Measurements from ENCODE around the gene PRDM15.
A peak's percentile ranks its signal among the peaks of the same experiment; 100 is the strongest.

The PRDM15 gene

DNA sequence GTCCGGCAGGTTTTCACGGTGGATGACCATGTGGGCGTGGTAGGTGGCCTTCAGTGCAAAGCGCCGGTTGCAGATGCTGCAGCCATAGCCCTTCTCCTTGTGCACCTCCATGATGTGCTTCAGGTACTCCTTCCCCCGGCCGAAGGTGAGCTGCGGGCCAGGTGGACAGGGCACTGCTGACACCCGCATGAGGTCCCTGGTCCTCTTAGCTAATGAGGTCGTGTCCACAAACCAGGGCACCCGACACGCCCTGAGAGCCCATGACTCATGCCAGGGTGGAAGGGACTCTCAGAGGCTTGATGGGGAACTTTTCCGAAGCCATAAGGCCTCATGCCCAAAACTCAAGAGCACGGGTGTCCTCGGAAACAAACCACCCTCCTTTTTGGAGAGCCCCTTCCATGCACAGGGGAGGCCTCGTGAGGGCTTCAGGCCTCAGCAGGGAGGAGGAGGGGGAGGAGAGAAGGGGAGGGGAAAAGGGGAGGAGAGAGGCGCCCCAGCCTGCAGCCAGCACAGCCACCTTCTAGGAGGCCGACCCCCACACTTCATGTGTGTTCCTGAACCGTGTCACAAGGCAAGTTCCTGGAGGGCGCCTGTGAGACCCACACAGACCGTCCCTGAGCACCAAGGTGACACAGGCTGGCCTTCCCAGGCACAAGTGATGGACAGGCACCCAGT is 57.9 kb downstream of the PRDM15 start:
- DNase-seq = no peak

DNA sequence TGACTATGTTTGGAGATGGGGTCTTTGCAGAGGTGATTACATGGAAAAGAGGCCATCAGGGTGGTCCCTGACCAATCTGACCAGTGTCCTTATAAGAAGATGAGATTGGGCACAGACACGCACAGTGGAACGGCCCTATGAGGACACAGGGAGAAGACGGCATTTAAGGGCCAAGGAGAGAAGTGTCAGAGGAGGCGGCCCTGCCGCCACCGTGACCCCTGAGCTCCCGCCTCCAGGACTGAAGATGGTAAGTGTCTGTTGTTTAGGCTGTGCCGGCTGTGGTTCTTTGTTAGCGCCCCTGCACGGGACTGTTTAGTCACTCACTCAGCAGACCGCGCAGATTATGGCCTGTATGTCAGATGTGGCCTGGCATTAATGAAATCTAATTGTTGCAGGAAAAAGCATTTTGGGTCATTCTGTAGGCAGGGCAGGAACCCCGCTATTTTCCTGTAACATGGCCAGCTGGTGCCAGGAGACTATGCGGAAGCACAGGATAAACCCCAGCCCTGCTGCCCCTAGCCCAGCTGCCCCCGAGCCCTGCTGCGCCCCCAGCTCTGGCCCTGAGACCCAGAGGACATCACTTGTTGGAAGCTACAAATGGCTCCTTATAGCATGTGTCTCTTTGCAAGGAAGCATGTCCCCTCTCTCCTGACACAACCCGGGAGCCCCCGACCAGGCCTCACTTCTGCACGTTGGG is 58.6 kb downstream of the PRDM15 start:
- no peak for DNase-seq

- no peak for DNase-seq
These were observed 59.3 kb downstream of the PRDM15 start for GRCh38 chr21:41819856-41820281.

- no peak for DNase-seq
These were observed 59.8 kb downstream of the PRDM15 start for GRCh38 chr21:41819236-41819855.

DNA sequence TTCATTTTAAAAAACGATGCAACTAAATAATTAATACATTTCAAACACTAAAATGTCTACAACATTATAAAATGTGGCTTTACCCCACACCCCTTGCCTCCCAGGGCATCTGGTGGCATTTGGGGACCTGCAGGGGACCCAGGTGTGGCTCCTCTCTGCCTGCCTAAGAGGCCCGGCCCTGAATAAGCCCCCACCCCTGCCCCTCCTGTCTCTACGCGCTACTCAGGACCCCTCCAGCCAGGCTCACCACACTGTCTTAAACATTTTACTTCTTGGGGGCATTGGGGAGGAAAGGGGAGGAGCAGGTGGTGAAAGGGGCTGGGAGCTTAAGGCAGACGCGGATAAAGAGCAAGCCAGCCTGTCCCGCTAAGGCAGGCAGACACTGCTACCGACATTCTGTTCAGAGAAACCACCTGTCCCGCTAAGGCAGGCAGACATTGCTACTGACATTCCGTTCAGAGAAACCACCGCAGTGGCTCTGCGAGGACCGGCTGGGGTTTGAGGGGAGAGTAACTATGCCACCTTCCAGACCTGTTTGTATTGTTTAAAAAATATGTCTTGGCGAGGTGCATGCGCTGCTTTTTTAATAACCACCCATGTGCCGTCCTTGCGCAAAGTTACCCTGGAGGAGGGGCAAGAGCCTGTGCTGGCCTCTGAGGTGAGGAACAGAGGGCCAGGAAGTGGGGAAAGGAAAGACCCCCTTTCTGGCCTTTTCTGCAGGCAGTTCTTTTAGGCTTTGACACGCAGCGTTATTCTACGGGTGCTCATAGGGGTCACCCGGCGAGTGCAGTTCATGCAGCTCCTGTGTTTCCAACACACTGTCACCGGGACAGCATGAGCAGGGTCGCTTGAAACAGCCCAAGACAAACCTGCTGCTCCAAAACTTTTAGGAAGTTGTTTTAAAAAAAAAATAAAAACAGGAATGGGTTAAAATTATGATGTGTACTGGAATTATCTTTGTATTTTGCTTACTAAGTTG is 61.0 kb downstream of the PRDM15 start:
- no peak for DNase-seq

DNA sequence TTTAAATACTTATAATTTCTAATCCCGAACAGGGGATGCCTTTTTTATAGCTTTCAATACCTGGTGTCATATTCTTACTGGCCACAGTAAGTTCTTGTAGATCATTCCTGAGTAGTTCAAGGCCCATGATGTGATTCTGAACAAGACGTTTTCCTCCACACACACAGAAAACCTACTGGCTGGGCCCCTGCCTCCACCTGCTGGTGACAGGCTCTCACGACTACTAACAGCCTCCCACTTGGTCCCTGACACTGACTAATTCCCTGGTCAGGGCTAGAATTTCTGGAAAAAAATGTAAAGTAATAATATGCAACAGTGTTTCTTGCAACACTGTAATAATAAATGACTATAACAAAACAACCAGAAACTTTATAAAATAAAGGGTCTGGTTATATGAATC is 61.9 kb downstream of the PRDM15 start:
- DNase-seq = peak in 1 of 2 donors; percentile 52

DNA sequence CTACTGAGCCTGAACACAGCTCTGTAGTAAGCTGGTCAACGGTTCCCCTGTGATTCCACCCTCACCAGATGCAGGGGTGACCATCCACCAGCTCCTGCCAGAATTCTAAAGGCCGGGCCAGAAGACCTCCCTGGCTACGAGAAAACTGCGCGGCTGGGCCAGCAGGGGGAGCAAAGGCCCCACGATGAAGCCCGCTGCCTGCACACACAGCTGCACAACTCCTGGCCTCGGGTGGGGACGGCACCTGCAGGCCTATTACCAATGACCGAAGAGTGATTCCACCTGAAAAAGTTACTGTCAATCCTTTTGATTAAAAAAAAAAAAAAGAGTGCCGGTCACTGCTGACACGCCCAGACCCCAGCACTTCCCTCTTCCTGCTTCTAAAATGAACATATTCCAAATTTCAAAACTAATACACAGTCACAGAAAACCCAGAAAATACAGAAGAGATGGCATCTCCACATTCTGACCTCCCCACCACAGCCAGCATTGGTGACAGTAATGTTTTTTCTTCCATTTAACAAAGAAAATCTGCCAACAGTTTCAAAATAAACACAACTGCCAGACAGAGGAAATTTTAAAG is 62.5 kb downstream of the PRDM15 start:
- DNase-seq = peak; percentile 2 to 53

DNA sequence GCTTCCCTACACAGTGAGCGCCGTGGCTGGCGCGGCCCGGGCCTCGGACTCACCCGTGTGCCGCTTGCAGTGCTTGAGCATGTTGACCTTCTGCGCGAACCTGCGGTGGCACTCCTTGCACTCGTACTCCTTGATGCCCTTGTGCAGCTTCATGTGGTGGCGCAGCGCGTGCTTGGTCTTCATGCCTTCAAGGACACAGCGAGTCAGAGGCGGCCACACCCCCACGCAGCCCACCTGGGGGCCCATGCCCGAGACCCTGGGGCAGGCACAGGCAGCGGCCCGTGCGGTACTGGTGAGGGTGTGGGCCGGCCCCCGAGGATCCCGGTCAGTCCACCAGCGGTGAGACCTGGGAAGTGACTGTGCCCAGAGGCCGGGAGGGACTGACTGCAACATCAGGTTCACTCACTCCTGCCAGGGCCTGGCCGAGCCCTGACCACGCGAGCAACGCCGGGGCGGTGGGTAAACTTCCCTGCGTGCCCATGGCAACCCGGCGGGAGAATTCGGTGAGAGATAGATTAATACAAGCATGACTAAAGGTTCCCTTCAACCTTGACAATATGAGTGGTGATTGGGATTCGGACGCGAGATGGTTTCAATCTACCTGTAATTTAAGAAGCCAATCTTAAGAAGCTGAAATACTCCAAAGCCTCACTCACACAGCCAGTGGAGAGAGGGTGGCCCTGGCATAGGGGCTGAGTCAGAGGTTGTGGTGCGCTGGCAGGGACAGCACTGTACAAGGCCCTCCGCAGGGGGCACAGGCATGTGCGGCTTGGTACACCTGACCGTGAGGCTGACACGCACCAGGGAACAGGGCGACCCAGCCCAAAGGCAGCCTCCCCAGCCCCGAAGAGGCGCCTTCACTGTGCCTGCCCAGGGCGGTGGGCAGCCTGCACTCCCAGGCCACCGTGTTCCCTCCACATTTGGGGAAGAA is 63.2 kb downstream of the PRDM15 start:
- no peak for DNase-seq

DNA sequence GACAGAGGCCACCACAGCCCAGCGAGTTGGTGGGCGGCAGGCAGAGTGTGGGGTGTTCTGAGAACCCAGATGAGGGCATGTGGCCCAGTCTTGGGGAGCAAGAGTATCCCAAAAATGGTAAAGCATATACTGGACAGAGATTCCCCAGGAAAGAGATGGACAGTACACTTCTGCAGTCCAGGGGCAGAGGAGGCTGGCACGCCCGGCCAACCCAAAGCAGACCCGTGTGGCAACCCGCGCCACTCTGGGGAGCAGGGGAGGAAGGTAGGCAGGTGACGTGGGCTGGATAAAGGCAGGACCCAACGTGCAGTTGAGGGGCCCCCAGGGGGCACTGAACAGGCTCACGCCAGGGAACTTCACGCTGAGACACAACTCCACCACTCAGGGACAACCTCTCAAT is 65.9 kb downstream of the PRDM15 start:
- DNase-seq = no peak

- no peak for DNase-seq
These were observed 66.5 kb downstream of the PRDM15 start for GRCh38 chr21:41812679-41813078.

DNA sequence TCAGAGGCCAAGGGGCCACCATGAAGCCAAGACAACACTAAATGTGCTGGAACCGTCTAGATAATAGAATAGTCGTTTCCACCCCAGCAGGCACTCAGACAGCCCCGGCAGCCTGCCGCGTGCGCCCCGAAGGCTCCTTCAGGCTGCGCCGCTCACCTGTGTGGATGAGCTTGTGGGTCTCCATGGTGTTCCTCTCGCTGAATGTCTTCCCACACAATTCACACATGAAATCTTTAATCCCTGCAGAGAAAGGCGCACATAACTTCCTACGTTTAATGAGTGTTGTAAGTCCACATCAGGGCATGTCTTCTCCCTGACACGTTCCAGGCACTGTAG is 68.6 kb downstream of the PRDM15 start:
- no peak for DNase-seq

GRCh38 chr21:41809891-41810596 is 69.1 kb downstream of the PRDM15 start:
- DNase-seq = no peak

- DNase-seq = no peak
These were observed 70.3 kb downstream of the PRDM15 start for GRCh38 chr21:41808846-41809245.

GRCh38 chr21:41808094-41808493 is 71.0 kb downstream of the PRDM15 start:
- no peak for DNase-seq

DNA sequence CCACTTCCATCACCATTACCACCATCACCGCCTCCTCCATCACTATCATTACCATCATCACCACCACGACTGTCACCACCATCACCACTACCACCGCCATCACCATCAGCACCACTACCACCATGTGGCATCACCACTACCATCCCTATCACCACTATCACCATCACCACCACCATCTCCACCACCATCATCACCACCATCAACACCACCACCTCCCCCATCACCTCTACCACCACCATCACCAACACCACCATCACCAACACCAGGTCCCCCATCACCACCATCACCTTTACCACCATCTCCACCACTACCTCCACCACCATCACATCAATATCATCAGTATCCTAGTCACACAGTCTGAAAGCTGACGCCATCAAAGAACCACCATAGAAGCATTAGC is 72.4 kb downstream of the PRDM15 start:
- DNase-seq = no peak

GRCh38 chr21:41805643-41806042 is 73.5 kb downstream of the PRDM15 start:
- no peak for DNase-seq

DNA sequence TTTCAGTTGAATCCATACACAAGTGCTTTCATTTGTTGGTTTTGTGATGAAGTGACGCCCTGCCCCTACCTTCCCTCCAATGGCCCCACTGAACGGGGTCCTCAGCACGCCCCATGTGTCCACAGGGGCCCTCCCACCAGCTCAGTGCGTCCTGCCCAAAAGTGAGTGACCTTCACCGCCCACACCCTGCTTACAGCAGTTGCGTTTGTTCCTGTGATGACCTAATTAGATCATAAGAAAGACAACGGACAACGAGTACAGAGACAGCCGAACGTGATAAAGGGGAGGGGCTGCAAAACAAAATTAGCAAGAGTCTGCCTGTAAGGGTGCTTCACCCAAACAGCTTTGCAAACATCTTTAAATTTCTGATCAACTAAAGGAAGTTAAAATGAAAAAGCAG is 74.1 kb downstream of the PRDM15 start:
- DNase-seq = no peak

DNA sequence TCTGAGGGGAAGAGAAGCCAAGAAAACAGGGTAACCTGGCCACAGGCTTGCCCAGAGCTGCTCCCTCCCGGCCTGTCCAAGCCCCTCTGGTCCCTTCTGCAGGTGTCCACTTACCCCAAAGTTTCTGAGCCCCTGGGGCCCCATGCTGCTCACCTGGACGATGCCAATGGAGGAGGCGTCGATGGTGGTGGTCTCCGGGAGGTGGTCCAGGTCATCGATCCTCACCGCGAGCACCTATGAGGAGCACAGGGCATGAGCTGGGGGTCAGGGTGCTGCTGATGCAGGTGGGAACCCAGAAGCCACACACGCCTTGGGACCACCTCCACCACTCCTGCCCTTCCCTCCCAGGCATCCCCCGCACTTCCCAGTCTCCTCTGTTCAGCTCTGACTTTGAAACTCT is 74.8 kb downstream of the PRDM15 start:
- no peak for DNase-seq

DNA sequence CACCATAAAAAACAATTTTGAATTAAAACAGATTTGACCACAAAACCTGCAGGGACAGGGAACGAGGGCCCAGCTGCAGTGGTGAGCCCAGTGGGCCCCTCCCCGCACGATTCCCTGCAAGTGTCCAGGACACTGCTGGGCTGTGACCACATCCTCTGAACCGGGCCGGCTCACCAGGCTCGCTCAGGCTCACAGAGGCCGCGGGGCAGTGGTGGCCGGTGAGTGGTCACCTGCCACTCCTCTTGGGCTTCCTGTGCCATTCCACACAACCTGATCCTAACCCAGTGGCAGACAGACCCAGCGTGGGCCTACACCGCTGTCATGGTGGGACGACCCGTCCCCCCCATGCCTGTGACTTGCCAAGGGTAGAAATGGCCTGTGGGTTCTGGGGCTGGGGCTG is 75.8 kb downstream of the PRDM15 start:
- no peak for DNase-seq

DNA sequence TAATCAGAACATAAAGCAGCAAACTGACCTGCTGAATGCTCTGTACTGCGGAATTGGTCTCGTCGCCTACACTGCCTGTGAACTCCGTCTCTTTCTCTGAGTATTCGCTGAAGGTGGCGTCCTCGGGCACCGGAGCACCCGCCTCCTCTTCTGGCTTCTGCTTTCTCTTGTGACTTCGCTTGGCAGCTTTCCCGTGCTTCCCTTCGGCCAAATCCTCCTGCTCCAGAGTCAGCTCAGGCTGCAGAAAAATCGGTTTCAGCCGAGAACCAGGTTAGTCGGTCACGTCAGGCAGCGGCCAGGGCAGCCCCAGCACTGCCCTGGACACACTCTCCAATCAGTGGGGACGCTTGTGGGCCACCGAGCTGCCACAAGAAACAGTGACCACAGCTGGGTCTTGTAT is 76.5 kb downstream of the PRDM15 start:
- DNase-seq = peak; percentile 37 to 58

DNA sequence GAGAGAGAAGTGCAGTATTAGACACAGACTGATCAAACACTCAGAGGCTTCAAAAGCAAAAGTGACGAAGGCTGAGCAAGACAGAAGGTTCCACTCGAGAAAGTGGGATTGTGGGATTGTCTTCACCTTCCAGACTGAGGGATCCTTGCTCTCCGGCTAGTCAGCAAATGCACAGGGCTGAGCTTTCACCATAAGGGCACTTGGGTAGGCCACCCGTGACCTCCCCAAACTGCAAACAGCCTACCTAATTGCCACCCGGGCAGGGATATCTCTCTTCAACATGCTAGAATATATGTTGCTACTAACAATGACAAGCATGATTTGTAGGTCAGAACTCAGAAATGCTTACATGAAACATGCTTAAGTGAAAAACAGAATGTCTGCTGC is 77.0 kb downstream of the PRDM15 start:
- no peak for DNase-seq

Measured in hippocampal formation (tissue), 2 donors.